22Rv1 (cell line): Measurements from ENCODE around the gene AURKAIP1.

Source experiments
- ZFX ChIP-seq: fragments of 450-650 bp; IDR thresholded peaks from 2 replicates; pipeline ENCODE4 v1.6.1; 2017; ENCODE audit warnings: antibody characterized with exemption, borderline replicate concordance
- TF ChIP-seq, protein P1 (sequence below): fragments of 450-650 bp; IDR thresholded peaks from 2 replicates; pipeline ENCODE4 v1.5.1; 2017; ENCODE audit warnings: mild to moderate bottlenecking

DNA sequence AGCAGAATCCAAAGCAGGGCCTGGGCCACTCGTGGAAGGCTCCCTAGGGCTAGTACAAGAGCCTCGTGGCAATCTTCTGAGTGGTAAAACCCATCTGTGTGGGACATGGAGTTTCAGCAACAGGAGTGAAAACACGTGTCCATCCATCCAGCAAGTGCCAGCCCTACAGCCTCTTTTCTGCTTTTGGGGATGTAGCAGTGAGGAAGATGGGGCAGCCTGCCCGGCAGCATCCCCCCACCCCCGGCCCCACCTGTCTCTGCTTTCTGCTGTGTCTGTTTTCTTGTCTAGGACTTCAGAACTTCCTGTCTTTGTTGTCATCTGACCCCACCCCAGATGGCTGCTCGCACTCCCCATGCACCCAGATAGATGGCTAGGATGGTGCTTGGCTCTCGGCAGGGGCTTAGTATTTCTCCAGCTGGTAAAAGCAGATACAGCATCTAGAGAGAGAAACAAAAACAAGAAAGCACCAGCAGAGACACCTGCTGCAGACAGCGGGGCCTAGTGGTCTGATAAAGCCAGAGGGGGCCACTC lies 48.9 kb downstream of the AURKAIP1 start:
- TF ChIP-seq, protein P1, sequence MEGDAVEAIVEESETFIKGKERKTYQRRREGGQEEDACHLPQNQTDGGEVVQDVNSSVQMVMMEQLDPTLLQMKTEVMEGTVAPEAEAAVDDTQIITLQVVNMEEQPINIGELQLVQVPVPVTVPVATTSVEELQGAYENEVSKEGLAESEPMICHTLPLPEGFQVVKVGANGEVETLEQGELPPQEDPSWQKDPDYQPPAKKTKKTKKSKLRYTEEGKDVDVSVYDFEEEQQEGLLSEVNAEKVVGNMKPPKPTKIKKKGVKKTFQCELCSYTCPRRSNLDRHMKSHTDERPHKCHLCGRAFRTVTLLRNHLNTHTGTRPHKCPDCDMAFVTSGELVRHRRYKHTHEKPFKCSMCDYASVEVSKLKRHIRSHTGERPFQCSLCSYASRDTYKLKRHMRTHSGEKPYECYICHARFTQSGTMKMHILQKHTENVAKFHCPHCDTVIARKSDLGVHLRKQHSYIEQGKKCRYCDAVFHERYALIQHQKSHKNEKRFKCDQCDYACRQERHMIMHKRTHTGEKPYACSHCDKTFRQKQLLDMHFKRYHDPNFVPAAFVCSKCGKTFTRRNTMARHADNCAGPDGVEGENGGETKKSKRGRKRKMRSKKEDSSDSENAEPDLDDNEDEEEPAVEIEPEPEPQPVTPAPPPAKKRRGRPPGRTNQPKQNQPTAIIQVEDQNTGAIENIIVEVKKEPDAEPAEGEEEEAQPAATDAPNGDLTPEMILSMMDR = no peak
- no peak for TF ChIP-seq ZFX
